H1 (cell line): ENCODE results near the gene TTLL9. TPM values are rescaled to one million over a fixed set of nuclear protein-coding genes. Genes with fewer than 3 reads are reported as not detected.

Source experiments
- CTCF ChIA-PET: fragments of 300-600 bp; sonication (Branson Sonifier 250); formaldehyde crosslinking; loops from one replicate; lab custom pipeline; 2021; ENCODE audit not compliant: partially characterized antibody; lab: Charles Lee
- POLR2A ChIA-PET: fragments of 300-600 bp; sonication (Branson Sonifier 250); formaldehyde crosslinking; loops from one replicate; lab custom pipeline; 2021; ENCODE audit warnings: inconsistent platforms; ENCODE audit not compliant: partially characterized antibody; lab: Charles Lee
- DNase-seq, 2 experiments: peaks; one replicate each; pipeline versions ENCODE4 v3.0.0 to v3.0.0-alpha.2; 2010 to 2022; ENCODE audit warnings: low spot score in 2 of 2, low read depth in 1 of 2, mixed read lengths in 1 of 2
- FAIRE-seq: peaks from 2 replicates; lab custom pipeline; 2011; peaks lifted over from hg19 to GRCh38; lab: Jason Lieb, UNC
- H2AFZ ChIP-seq: 2 replicates; pipeline ENCODE4 v1.8.1; 2012; ENCODE audit warnings: low read length, inconsistent platforms
- H2AK5ac ChIP-seq: 2 replicates; pipeline ENCODE4 v1.6.1; 2013; ENCODE audit warnings: low read depth, low read length
- H2BK120ac ChIP-seq: replicated peaks from 2 replicates; pipeline ENCODE3; 2013; ENCODE audit warnings: low read depth, low read length, inconsistent platforms
- H2BK12ac ChIP-seq: 2 replicates; pipeline ENCODE4 v1.6.1; 2013; ENCODE audit warnings: low read depth, low read length
- H2BK15ac ChIP-seq: 2 replicates; pipeline ENCODE4 v1.6.1; 2013; ENCODE audit warnings: low read length
- H2BK20ac ChIP-seq: 2 replicates; pipeline ENCODE4 v1.6.1; 2013; ENCODE audit warnings: low read length
- H2BK5ac ChIP-seq: 2 replicates; pipeline ENCODE4 v1.6.1; 2013; ENCODE audit warnings: low read depth, low read length
- H3K14ac ChIP-seq: 2 replicates; pipeline ENCODE4 v1.6.1; 2013; ENCODE audit warnings: inconsistent platforms; ENCODE audit not compliant: insufficient read length
- H3K18ac ChIP-seq: 2 replicates; pipeline ENCODE4 v1.6.1; 2013; ENCODE audit warnings: low read length; ENCODE audit errors: extremely low read depth
- H3K23ac ChIP-seq: 2 replicates; pipeline ENCODE4 v1.6.1; 2013; ENCODE audit warnings: inconsistent platforms; ENCODE audit not compliant: insufficient read length
- H3K23me2 ChIP-seq: 2 replicates; pipeline ENCODE4 v1.6.1; 2013; ENCODE audit warnings: low read depth, low read length
- H3K27ac ChIP-seq: 2 replicates; pipeline ENCODE4 v1.6.1; 2011; ENCODE audit warnings: low read depth, low read length, inconsistent platforms
- H3K27me3 ChIP-seq, 4 experiments: replicated peaks in 1 of 4; 1 replicate in 1 of 4; 2 replicates in 3 of 4; pipeline versions ENCODE4 v1.6.1 to v1.8.1; 2011 to 2013; ENCODE audit warnings: low read length in 3 of 4, mild to moderate bottlenecking in 3 of 4, inconsistent platforms in 2 of 4, mixed read lengths in 2 of 4, moderate library complexity in 1 of 4; ENCODE audit not compliant: control insufficient read depth in 3 of 4, insufficient read depth in 3 of 4; ENCODE audit errors: extremely low read depth in 1 of 4
- H3K36me3 ChIP-seq, 4 experiments: 2 replicates each; pipeline versions ENCODE4 v1.6.1 to v1.8.1; 2011 to 2013; ENCODE audit warnings: mild to moderate bottlenecking in 4 of 4, low read length in 3 of 4, moderate library complexity in 2 of 4, control low read depth in 1 of 4, inconsistent platforms in 1 of 4; ENCODE audit not compliant: insufficient read depth in 4 of 4, control insufficient read depth in 2 of 4
- H3K4ac ChIP-seq: replicated peaks from 2 replicates; pipeline ENCODE3; 2013; ENCODE audit warnings: low read length, low read depth, mixed read lengths, inconsistent platforms; ENCODE audit not compliant: insufficient read length
- H3K4me1 ChIP-seq, 4 experiments: replicated peaks in 1 of 4; 1 replicate in 1 of 4; 2 replicates in 3 of 4; pipeline versions ENCODE4 v1.6.1 to v1.8.1; 2011 to 2013; ENCODE audit warnings: low read length in 3 of 4, inconsistent platforms in 2 of 4, mixed read lengths in 1 of 4; ENCODE audit not compliant: insufficient read depth in 4 of 4, control insufficient read depth in 3 of 4
- H3K4me2 ChIP-seq, 2 experiments: 2 replicates each; pipeline versions ENCODE4 v1.6.1 to v1.8.1; 2011 to 2013; ENCODE audit warnings: low read depth in 2 of 2, low read length in 2 of 2, control low read depth in 1 of 2, inconsistent platforms in 1 of 2, mild to moderate bottlenecking in 1 of 2; ENCODE audit not compliant: insufficient read depth in 1 of 2
- H3K4me3 ChIP-seq, 4 experiments: fragments of 200-600, 300-600 bp in 1 of 4; sonication (generic), shearing (Covaris generic), sonication (Bioruptor Twin) in 1 of 4; 2 replicates each; pipeline versions ENCODE4 v1.5.1 to v1.8.1; 2011 to 2016; ENCODE audit warnings: low read length in 4 of 4, low read depth in 3 of 4, control low read depth in 2 of 4, inconsistent platforms in 2 of 4, mild to moderate bottlenecking in 2 of 4, mixed read lengths in 1 of 4, moderate library complexity in 1 of 4; ENCODE audit not compliant: insufficient read depth in 2 of 4; ENCODE audit errors: extremely low read depth in 1 of 4
- H3K56ac ChIP-seq: replicated peaks from 2 replicates; pipeline ENCODE3; 2013; ENCODE audit warnings: low read depth, mild to moderate bottlenecking, mixed read lengths, low read length, inconsistent platforms; ENCODE audit not compliant: insufficient read length
- H3K79me1 ChIP-seq: 2 replicates; pipeline ENCODE4 v1.6.1; 2013; ENCODE audit warnings: low read depth, low read length, control low read depth
- H3K79me2 ChIP-seq, 2 experiments: 2 replicates each; pipeline versions ENCODE4 v1.6.1 to v1.8.1; 2012 to 2013; ENCODE audit warnings: low read length in 2 of 2, mild to moderate bottlenecking in 2 of 2, inconsistent platforms in 1 of 2; ENCODE audit not compliant: insufficient read depth in 2 of 2, control insufficient read depth in 1 of 2
- H3K9ac ChIP-seq, 4 experiments: replicated peaks in 1 of 4; 1 replicate in 1 of 4; 2 replicates in 3 of 4; pipeline versions ENCODE4 v1.6.1 to v1.8.1; 2011 to 2013; ENCODE audit warnings: low read depth in 3 of 4, low read length in 3 of 4, control low read depth in 2 of 4, mild to moderate bottlenecking in 2 of 4, moderate library complexity in 2 of 4, inconsistent platforms in 1 of 4; ENCODE audit errors: extremely low read depth in 1 of 4
- H3K9me3 ChIP-seq, 2 experiments: 2 replicates each; pipeline versions ENCODE4 v1.6.1 to v1.8.1; 2012 to 2013; ENCODE audit warnings: mild to moderate bottlenecking in 2 of 2, moderate library complexity in 2 of 2, control low read depth in 1 of 2, inconsistent platforms in 1 of 2, low read depth in 1 of 2, low read length in 1 of 2, mixed read lengths in 1 of 2; ENCODE audit not compliant: insufficient read depth in 2 of 2
- H4K20me1 ChIP-seq, 2 experiments: replicated peaks in 1 of 2; 2 replicates each; pipeline versions ENCODE3 to v1.8.1; 2011 to 2013; ENCODE audit warnings: inconsistent platforms in 2 of 2, low read length in 2 of 2, mild to moderate bottlenecking in 1 of 2; ENCODE audit not compliant: insufficient read depth in 2 of 2, control insufficient read depth in 1 of 2
- H4K5ac ChIP-seq: 2 replicates; pipeline ENCODE4 v1.6.1; 2013; ENCODE audit warnings: low read length, low read depth, mixed read lengths, inconsistent platforms; ENCODE audit not compliant: insufficient read length
- H4K8ac ChIP-seq: 2 replicates; pipeline ENCODE4 v1.8.0; 2013; ENCODE audit warnings: mild to moderate bottlenecking, moderate library complexity, low read length, inconsistent platforms; ENCODE audit not compliant: insufficient read depth; ENCODE audit errors: extremely low read depth
- H4K91ac ChIP-seq: replicated peaks from 2 replicates; pipeline ENCODE3; 2013; ENCODE audit warnings: low read length, mixed read lengths, inconsistent platforms; ENCODE audit not compliant: insufficient read length
- HDAC2 ChIP-seq, 2 experiments: fragments of 300-600 bp in 1 of 2; sonication (generic) in 1 of 2; IDR thresholded peaks; 2 replicates each; pipeline ENCODE4 v1.6.1; 2011 to 2012; ENCODE audit warnings: low read depth in 2 of 2, low read length in 2 of 2, mild to moderate bottlenecking in 2 of 2, moderate library complexity in 2 of 2, borderline replicate concordance in 1 of 2, inconsistent platforms in 1 of 2
- RAD21 ChIP-seq, 2 experiments: IDR thresholded peaks in 1 of 2; conservative IDR thresholded peaks in 1 of 2; 2 replicates each; pipeline ENCODE4 v1.6.1; 2011; ENCODE audit warnings: low read depth in 2 of 2, low read length in 2 of 2, improper control_type of control experiment in 1 of 2, inconsistent platforms in 1 of 2, mild to moderate bottlenecking in 1 of 2, moderate library complexity in 1 of 2
- SIN3A ChIP-seq, 2 experiments: IDR thresholded peaks in 1 of 2; conservative IDR thresholded peaks in 1 of 2; 2 replicates each; pipeline ENCODE4 v1.6.1; 2011 to 2012; ENCODE audit warnings: low read length in 2 of 2, improper control_type of control experiment in 1 of 2, low read depth in 1 of 2, mild to moderate bottlenecking in 1 of 2
- TAF7 ChIP-seq: optimal IDR thresholded peaks from 2 replicates; pipeline ENCODE3; 2011; ENCODE audit warnings: low read depth, mild to moderate bottlenecking, inconsistent platforms, low read length, moderate library complexity, borderline replicate concordance
- WGBS, 2 experiments: shearing (Covaris generic) in 1 of 2; methylation state at CpG; one replicate each; pipeline versions ENCODE4 v1.1.6 to v1.1.7; 2013 to 2015; ENCODE audit warnings: low lambda C conversion rate in 2 of 2, mixed read lengths in 2 of 2, inconsistent platforms in 1 of 2, low coverage in 1 of 2, missing lambda C conversion rate in 1 of 2; ENCODE audit not compliant: insufficient replicate concordance in 2 of 2, insufficient coverage in 1 of 2, insufficient read length in 1 of 2; ENCODE audit errors: extremely low coverage in 1 of 2, missing lambda C conversion rate in 1 of 2; 5-methylcytosine and 5-hydroxymethylcytosine counted together
- long read RNA-seq, 2 experiments: library from RNA in 1 of 2; library from capped mRNA in 1 of 2; stranded (forward); transcript quantifications; one replicate each; pipeline ENCODE4 v2.0.0, GENCODE V29; 2021; ENCODE audit warnings: inconsistent platforms in 1 of 2
- polyA minus RNA-seq, 3 experiments: library from RNA; depleted of rRNA, polyadenylated mRNA; stranded (reverse); fragments of >200 nt; gene quantifications; 1 replicate in 2 of 3; 2 replicates in 1 of 3; pipeline ENCODE4 v1.2.3, GENCODE V29; 2011
- polyA plus RNA-seq, 7 experiments: library from polyadenylated mRNA; depleted of rRNA in 3 of 7; stranded (reverse) in 5 of 7; unstranded in 2 of 7; fragments of >200 nt in 5 of 7; fragments of 200-250 nt in 2 of 7; gene quantifications; 1 replicate in 5 of 7; 2 replicates in 1 of 7; 4 replicates in 1 of 7; pipeline versions ENCODE4 v1.2.1 to v1.2.3, GENCODE V29; 2011 to 2013; ENCODE audit warnings: missing spikeins in 2 of 7, mixed read lengths in 2 of 7
- total RNA-seq: library from RNA; stranded (reverse); fragmentation: NEBNext Ultra II Directional; extraction: Animal tissue kit (Norgen Biotek cat#: 25700); gene quantifications from 2 replicates; pipeline ENCODE4 v1.2.1, GENCODE V29; 2021

The TTLL9 gene, protein sequence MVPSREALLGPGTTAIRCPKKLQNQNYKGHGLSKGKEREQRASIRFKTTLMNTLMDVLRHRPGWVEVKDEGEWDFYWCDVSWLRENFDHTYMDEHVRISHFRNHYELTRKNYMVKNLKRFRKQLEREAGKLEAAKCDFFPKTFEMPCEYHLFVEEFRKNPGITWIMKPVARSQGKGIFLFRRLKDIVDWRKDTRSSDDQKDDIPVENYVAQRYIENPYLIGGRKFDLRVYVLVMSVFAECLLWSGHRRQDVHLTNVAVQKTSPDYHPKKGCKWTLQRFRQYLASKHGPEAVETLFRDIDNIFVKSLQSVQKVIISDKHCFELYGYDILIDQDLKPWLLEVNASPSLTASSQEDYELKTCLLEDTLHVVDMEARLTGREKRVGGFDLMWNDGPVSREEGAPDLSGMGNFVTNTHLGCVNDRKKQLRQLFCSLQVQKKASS
- total RNA-seq = not detected in 2 replicates
- 0.06 and 0.19 TPM in 2 replicates for polyA plus RNA-seq (2011; rRNA removed)
- 0.10 TPM for polyA plus RNA-seq (2011; cell fraction: cytosol; rRNA removed)
- 0.20 TPM for polyA plus RNA-seq (2011; cell fraction: nucleus; rRNA removed)
- polyA plus RNA-seq (2012, experiment 1 of 2) = 0.15 to 0.24 TPM (median 0.16 TPM) in 3 of 4 replicates, not detected in the other
- not detected for polyA plus RNA-seq (2012, experiment 2 of 2)
- not detected for polyA plus RNA-seq (2013, experiment 1 of 2)
- 0.04 TPM for polyA plus RNA-seq (2013, experiment 2 of 2)
- polyA minus RNA-seq (2011; rRNA and poly(A)+ RNA removed) = 0.20 TPM in 1 of 2 replicates, not detected in the other
- not detected for polyA minus RNA-seq (2011; cell fraction: cytosol; rRNA and poly(A)+ RNA removed)
- polyA minus RNA-seq (2011; cell fraction: nucleus; rRNA and poly(A)+ RNA removed) = not detected
- long read RNA-seq, experiment 1 = 0 reads
- long read RNA-seq, experiment 2 = 0 reads

DNA sequence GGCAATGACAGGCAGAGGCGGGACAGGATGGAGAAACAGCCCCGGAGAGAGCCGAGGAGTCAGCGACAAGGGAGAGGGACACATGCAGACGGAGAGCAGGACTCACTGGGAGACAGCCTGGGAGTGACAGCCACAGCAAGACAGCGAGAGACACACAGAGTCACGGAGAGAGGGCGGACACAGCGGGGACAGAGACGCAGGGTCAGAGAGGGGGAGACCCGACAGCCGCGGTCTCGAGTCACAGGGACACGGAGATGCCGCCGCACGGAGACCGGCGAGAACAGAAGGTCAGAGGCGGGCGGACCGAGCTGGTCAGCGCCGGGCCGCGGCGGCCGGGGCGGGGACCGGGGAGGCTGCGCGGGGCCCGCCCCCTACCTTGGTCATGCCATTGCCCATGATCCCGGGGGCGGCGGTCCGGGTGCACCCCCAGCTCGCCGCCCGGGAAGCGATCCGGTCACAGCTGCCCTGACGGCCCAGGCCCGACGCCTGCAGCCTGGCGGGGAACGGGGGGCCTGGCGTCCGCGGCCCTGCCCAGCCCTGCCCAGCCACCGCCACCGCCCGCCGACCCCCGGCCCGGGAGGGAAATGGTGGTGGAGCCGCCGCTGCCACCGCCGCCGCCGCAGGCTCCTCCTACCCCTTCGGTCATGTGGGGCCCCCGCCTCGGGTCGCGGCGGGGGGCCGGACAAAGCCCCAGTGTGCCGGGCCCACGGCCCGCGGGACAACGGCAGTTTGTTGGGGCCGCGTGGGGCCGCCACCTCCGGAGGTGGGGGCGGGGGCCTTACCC is at the start of gene TTLL9, which contains the start of gene DUSP15:
Gene TTLL9, plus strand, starts transcription at position 693 of the 784 bp plus-strand sequence. CDS start 493 bp downstream, outside the sequence.
Gene DUSP15, minus strand, starts transcription at position 586 of the 784 bp plus-strand sequence. Its CDS starts 190 bp downstream, at position 396.
- Histone ChIP-seq H2AFZ (peak within 1 kb of the TSS; percentile 83), H2BK15ac (no peak within 1 kb of the TSS), H3K14ac (no peak within 1 kb of the TSS), H3K27me3 (peaks cover 19 to 35% (median 29%) of the 10 kb centered on the region in 4 experiments), H3K4me3 (peak within 1 kb of the TSS; percentile 47 to 89 (median 71)), H4K5ac (no peak within 1 kb of the TSS), H3K79me2 (no peaks in the 10 kb centered on the region), H3K23me2 (peaks cover 9% of the 10 kb centered on the region), H3K18ac (peak within 1 kb of the TSS; percentile 85; the same call in 1 of the 2 replicates), H3K23ac (no peak within 1 kb of the TSS), H3K56ac (no peak within 1 kb of the TSS), H4K8ac (peak within 1 kb of the TSS; percentile 96), H3K9ac (peak within 1 kb of the TSS; percentile 67 to 79 (median 68)), H2BK120ac (no peak within 1 kb of the TSS), H2AK5ac (no peak within 1 kb of the TSS), H3K36me3 (no peaks in the 10 kb centered on the region), H3K4me1 (peaks cover 0 to 12% (median 6%) of the 10 kb centered on the region in 4 experiments; a peak in 6 of 7 replicates), H3K27ac (no peak within 1 kb of the TSS), H3K4ac (no peak within 1 kb of the TSS), H2BK12ac (peak within 1 kb of the TSS; percentile 97), H2BK5ac (no peak within 1 kb of the TSS), H2BK20ac (no peak within 1 kb of the TSS), H3K4me2 (peak within 1 kb of the TSS; percentile 71 to 96), H4K91ac (peak within 1 kb of the TSS; percentile 20), H3K9me3 (no peaks in the 10 kb centered on the region), H4K20me1 (peaks cover 0 to 6% of the 10 kb centered on the region in 2 experiments), H3K79me1 (no peaks in the 10 kb centered on the region)
- FAIRE-seq (no peak), DNase-seq (peak in 1 of 2 experiments; percentile 79)
- 2% methylated on average over 60 of the region's 80 CpGs; no CpG with 5 or more reads in 1 of the 2 experiments for WGBS, 2 experiments
- ChIA-PET CTCF (interaction anchor here (0.6 to 5.5 kb wide), 5 partner anchors 8 to 161 kb away, joined by 3 to 32 read pairs (median 3); no protein-coding TSS in a partner anchor), POLR2A (interaction anchor here (0.8 kb wide), 2 partner anchors 9 to 44 kb away, joined by 3 read pairs; no protein-coding TSS in a partner anchor)
- TF ChIP-seq RAD21 (IDR thresholded peaks at IDR 0.05 in 1 of 2, conservative IDR thresholded peaks at IDR 0.05 in 1 of 2; ENCODE audit: low read depth in 2 of 2, low read length in 2 of 2) (0 out of 4 replicates have a peak, but pooled peaks of 1 of the 2 experiments have one; percentile 3), HDAC2 (IDR thresholded peaks at IDR 0.05; ENCODE audit: borderline replicate concordance in 1 of 2, low read depth in 2 of 2, low read length in 2 of 2) (peak in 1 of 2 experiments; percentile 62; a peak in 1 of 4 replicates), TAF7 (peak; percentile 47), SIN3A (conservative IDR thresholded peaks at IDR 0.05 in 1 of 2, IDR thresholded peaks at IDR 0.05 in 1 of 2; ENCODE audit: low read depth in 1 of 2, low read length in 2 of 2) (peak in 1 of 2 experiments; percentile 62; a peak in 2 of 4 replicates)
